Stimulated activated CD8-positive, alpha-beta memory T cell treated with anti-CD3 and anti-CD28 coated beads, Interleukin-2, amount 100 ng/mL, for 1 hour (primary cell): ENCODE results near the gene SUN3.
"Not testable (repeated sequence)": the region's sequence is repeated elsewhere in the genome, so short reads cannot be mapped to it uniquely, and the experiment has no call there.

ENCODE experiments used
- DNase-seq, 2 donors: peaks; one replicate each; pipeline ENCODE4 v3.0.0-alpha.2; 2020; ENCODE audit warnings: low read depth in 2 of 2

SUN3 gene

GRCh38 chr7:48031111-48031510, 2.2 kb upstream of the SUN3 start:
- DNase-seq, result no peak

- DNase-seq, result no peak
Measured at GRCh38 chr7:48025624-48026023, 3.3 kb downstream of the SUN3 start.

GRCh38 chr7:48017674-48018073, 11.2 kb downstream of the SUN3 start:
- no peak for DNase-seq

- DNase-seq, result no peak
Measured at GRCh38 chr7:48016641-48017040, 12.3 kb downstream of the SUN3 start.

- DNase-seq, result no peak
Measured at GRCh38 chr7:48011951-48012350, 17.0 kb downstream of the SUN3 start.

- no peak for DNase-seq
Measured at GRCh38 chr7:48011323-48011722, 17.6 kb downstream of the SUN3 start.

GRCh38 chr7:48009954-48010353, 19.0 kb downstream of the SUN3 start:
- no peak for DNase-seq

GRCh38 chr7:48009257-48009656, 19.6 kb downstream of the SUN3 start:
- no peak for DNase-seq

- DNase-seq, result no peak
Measured at GRCh38 chr7:48006866-48007265, 22.0 kb downstream of the SUN3 start.

- no peak for DNase-seq
Measured at GRCh38 chr7:48004638-48005037, 24.3 kb downstream of the SUN3 start.

GRCh38 chr7:48004032-48004431, 24.9 kb downstream of the SUN3 start:
- no peak for DNase-seq

GRCh38 chr7:48000164-48000563, 28.7 kb downstream of the SUN3 start:
- DNase-seq, result not testable (repeated sequence)

GRCh38 chr7:47999413-47999812, 29.5 kb downstream of the SUN3 start:
- DNase-seq, result no peak

GRCh38 chr7:47992446-47992845, 36.5 kb downstream of the SUN3 start:
- DNase-seq, result no peak

- DNase-seq, result peak; percentile 70 to 78
Measured at GRCh38 chr7:47991741-47992311, 37.1 kb downstream of the SUN3 start.

- DNase-seq, result no peak
Measured at GRCh38 chr7:47991270-47991669, 37.6 kb downstream of the SUN3 start.

GRCh38 chr7:47990592-47990991, 38.3 kb downstream of the SUN3 start:
- no peak for DNase-seq

GRCh38 chr7:47989607-47990400, 39.1 kb downstream of the SUN3 start:
- not testable (repeated sequence) for DNase-seq

- no peak for DNase-seq
Measured at GRCh38 chr7:47988496-47989386, 40.2 kb downstream of the SUN3 start.

GRCh38 chr7:47982610-47983009, 46.3 kb downstream of the SUN3 start:
- DNase-seq, result no peak

- not testable (repeated sequence) for DNase-seq
Measured at GRCh38 chr7:47980648-47981047, 48.3 kb downstream of the SUN3 start.

- no peak for DNase-seq
Measured at GRCh38 chr7:47979832-47980181, 49.1 kb downstream of the SUN3 start.
